ENCODE data around the gene KRTAP5-5.
"Not testable (repeated sequence)": the region's sequence is repeated elsewhere in the genome, so short reads cannot be mapped to it uniquely, and the experiment has no call there.

Gene KRTAP5-5

GRCh38 chr11:1655168-1656060 lies 25.8 kb downstream of the KRTAP5-5 start:
- DNase-seq (ENCODE audit: low read depth in 2 of 3, low spot score in 2 of 3), result no peak

- DNase-seq (ENCODE audit: low read depth in 2 of 3, low spot score in 2 of 3), result no peak
Observed at GRCh38 chr11:1656061-1656441, 26.5 kb downstream of the KRTAP5-5 start.

- no peak for DNase-seq (ENCODE audit: low read depth in 2 of 3, low spot score in 2 of 3)
Observed at GRCh38 chr11:1656670-1657069, 27.1 kb downstream of the KRTAP5-5 start.

- DNase-seq (ENCODE audit: low read depth in 2 of 3, low spot score in 2 of 3), result no peak
Observed at GRCh38 chr11:1659506-1659905, 29.9 kb downstream of the KRTAP5-5 start.

GRCh38 chr11:1660111-1660867 lies 30.7 kb downstream of the KRTAP5-5 start:
- DNase-seq (ENCODE audit: low read depth in 2 of 3, low spot score in 2 of 3), result no peak

- not testable (repeated sequence) for DNase-seq (ENCODE audit: low read depth in 2 of 3, low spot score in 2 of 3)
Observed at GRCh38 chr11:1661454-1662269, 32.1 kb downstream of the KRTAP5-5 start.

GRCh38 chr11:1662699-1663283 lies 33.2 kb downstream of the KRTAP5-5 start:
- not testable (repeated sequence) for DNase-seq (ENCODE audit: low read depth in 2 of 3, low spot score in 2 of 3)

- no peak for DNase-seq (ENCODE audit: low read depth in 2 of 3, low spot score in 2 of 3)
Observed at GRCh38 chr11:1665313-1665712, 35.7 kb downstream of the KRTAP5-5 start.

- no peak for DNase-seq (ENCODE audit: low read depth in 2 of 3, low spot score in 2 of 3)
Observed at GRCh38 chr11:1667121-1667850, 37.7 kb downstream of the KRTAP5-5 start.

- no peak for DNase-seq (ENCODE audit: low read depth in 2 of 3, low spot score in 2 of 3)
Observed at GRCh38 chr11:1667906-1668305, 38.3 kb downstream of the KRTAP5-5 start.

- no peak for DNase-seq (ENCODE audit: low read depth in 2 of 3, low spot score in 2 of 3)
Observed at GRCh38 chr11:1668911-1669473, 39.4 kb downstream of the KRTAP5-5 start.

GRCh38 chr11:1669546-1670218 lies 40.1 kb downstream of the KRTAP5-5 start:
- DNase-seq (ENCODE audit: low read depth in 2 of 3, low spot score in 2 of 3), result no peak

GRCh38 chr11:1670457-1670856 lies 40.9 kb downstream of the KRTAP5-5 start:
- DNase-seq (ENCODE audit: low read depth in 2 of 3, low spot score in 2 of 3), result not testable (repeated sequence)

GRCh38 chr11:1670905-1671371 lies 41.4 kb downstream of the KRTAP5-5 start:
- DNase-seq (ENCODE audit: low read depth in 2 of 3, low spot score in 2 of 3), result no peak

- no peak for DNase-seq (ENCODE audit: low read depth in 2 of 3, low spot score in 2 of 3)
Observed at GRCh38 chr11:1671658-1672057, 42.1 kb downstream of the KRTAP5-5 start.

- no peak for DNase-seq (ENCODE audit: low read depth in 2 of 3, low spot score in 2 of 3)
Observed at GRCh38 chr11:1672613-1673350, 43.2 kb downstream of the KRTAP5-5 start.

- DNase-seq (ENCODE audit: low read depth in 2 of 3, low spot score in 2 of 3), result no peak
Observed at GRCh38 chr11:1673446-1674172, 44.0 kb downstream of the KRTAP5-5 start.
